ENCODE data around the gene CLDN2. TPM values are rescaled to one million over a fixed set of nuclear protein-coding genes. Genes with fewer than 3 reads are reported as not detected.

CLDN2 gene
- total RNA-seq, 3 donors from 2014 or later (not counting 1 experiment from before 2014, with no cell fraction given) = not detected

- intact Hi-C loops (cut with micrococcal nuclease) = no loop called here
- no peak overlapping the region for H3K4me3 Mint-ChIP-seq
- no peak for DNase-seq
- no peak overlapping the region for H3K4me3 ChIP-seq (ENCODE audit: low read length)
- no peaks in the 10 kb centered on the region for H3K4me1 ChIP-seq (ENCODE audit: control insufficient read depth, insufficient read depth, low read length)
- no peaks in the 10 kb centered on the region for H3K27me3 Mint-ChIP-seq (ENCODE audit: low read depth in 2 of 2)
- no peak overlapping the region for H3K27ac ChIP-seq (ENCODE audit: low read length)
- ATAC-seq = no peak
- no peaks in the 10 kb centered on the region for H3K9me3 ChIP-seq (ENCODE audit: control insufficient read depth, insufficient read depth, low read length)
- TF ChIP-seq CTCF (IDR thresholded peaks at IDR 0.05) = no peak
- H3K4me1 Mint-ChIP-seq = no peaks in the 10 kb centered on the region
- H3K36me3 ChIP-seq (ENCODE audit: control insufficient read depth, insufficient read depth, low read length) = no peaks in the 10 kb centered on the region
- H3K27ac Mint-ChIP-seq = no peak overlapping the region
- no CpG with 5 or more reads among the region's 3 CpGs for WGBS (ENCODE audit: insufficient coverage)
- H3K27me3 ChIP-seq (ENCODE audit: control insufficient read depth, insufficient read depth, low read length) = no peaks in the 10 kb centered on the region
- H3K9me3 Mint-ChIP-seq = no peaks in the 10 kb centered on the region
- H3K36me3 Mint-ChIP-seq = no peaks in the 10 kb centered on the region
Measured at GRCh38 chrX:106976416-106976815, 56.2 kb downstream of the CLDN2 start.

Other genes starting within 250 kb of the CLDN2 start
- gene RNF128, start 193.7 kb upstream of the CLDN2 start, total RNA-seq = not detected
- gene TBC1D8B, start 117.7 kb upstream of the CLDN2 start, total RNA-seq = under 1 TPM; 0.12 to 0.18 (median 0.13) TPM
- gene RIPPLY1, start 17.1 kb upstream of the CLDN2 start, total RNA-seq = not detected
- gene MORC4, start 79.8 kb downstream of the CLDN2 start, total RNA-seq = 1 to 10 TPM; 2.5 to 3.6 (median 3.0) TPM
- 10 to 100 TPM; 14.6 to 18.0 (median 15.3) TPM for gene RBM41, start 198.4 kb downstream of the CLDN2 start, total RNA-seq